ENCODE measurements around the gene PPP2R2D.

GRCh38 chr10:132006966-132007365 lies 106.2 kb downstream of the PPP2R2D start:
- TF ChIP-seq CTCF (conservative IDR thresholded peaks at IDR 0.05) (no peak), EZH2 (IDR thresholded peaks at IDR 0.05; ENCODE audit: low read depth) (no peak)

All from PC-9 (cell line).